ENCODE data around the gene MYO1D. TPM values are rescaled to one million over a fixed set of nuclear protein-coding genes. Genes with fewer than 3 reads are reported as not detected.

The MYO1D gene
- total RNA-seq, 1 experiment from 2014 or later, result 23.5 TPM

GRCh38 chr17:32563583-32563982, 313.3 kb downstream of the MYO1D start:
- POLR2A ChIA-PET (ENCODE audit: unreplicated experiment), result no interaction called here
- H2AFZ ChIP-seq (ENCODE audit: low read length), result no peak overlapping the region
- no TSS peak for BruUV-seq (replicated peaks)
- no peaks in the 10 kb centered on the region for H3K79me2 ChIP-seq (ENCODE audit: low read length)
- no peak overlapping the region for H3K27ac ChIP-seq (ENCODE audit: low read length)
- DNase-seq (no peak), ATAC-seq (no peak)
- no peak overlapping the region for H3K9ac ChIP-seq (ENCODE audit: low read length)
- no peaks in the 10 kb centered on the region for H3K9me3 ChIP-seq (ENCODE audit: low read length)
- TF ChIP-seq EZH2phosphoT487 (IDR thresholded peaks at IDR 0.05; ENCODE audit: borderline replicate concordance, low read length) (no peak), EZH2 (IDR thresholded peaks at IDR 0.05; ENCODE audit: low read length, unreplicated experiment) (no peak), CTCF (conservative IDR thresholded peaks at IDR 0.05; ENCODE audit: low read depth, low read length) (no peak)
- intact Hi-C loops (cut with micrococcal nuclease), result no loop called here
- no peaks in the 10 kb centered on the region for H3K36me3 ChIP-seq (ENCODE audit: low read depth, low read length)
- no peaks in the 10 kb centered on the region for H3F3A ChIP-seq (ENCODE audit: low read length, unreplicated experiment)
- no peaks in the 10 kb centered on the region for H3K27me3 ChIP-seq (ENCODE audit: low read length)
- H4K20me1 ChIP-seq (ENCODE audit: low read length), result no peaks in the 10 kb centered on the region
- no peaks in the 10 kb centered on the region for H3K9me2 ChIP-seq (replicated peaks; ENCODE audit: low read length)
- CTCF ChIA-PET, result no interaction called here
- peaks cover 16% of the 10 kb centered on the region for H3K4me1 ChIP-seq (ENCODE audit: insufficient read depth, low read length)
- H3K4me3 ChIP-seq (ENCODE audit: low read length), result no peak overlapping the region
- no peak overlapping the region for H3K4me2 ChIP-seq (ENCODE audit: low read length)

GRCh38 chr17:32558997-32559650, 317.8 kb downstream of the MYO1D start:
- DNase-seq, result no peak
- H3K79me2 ChIP-seq (ENCODE audit: low read length), result no peaks in the 10 kb centered on the region
- CTCF ChIA-PET, result no interaction called here
- H3K4me1 ChIP-seq (ENCODE audit: insufficient read depth, low read length), result peaks cover 3% of the 10 kb centered on the region
- no peak overlapping the region for H3K4me2 ChIP-seq (ENCODE audit: low read length)
- no peak overlapping the region for H3K4me3 ChIP-seq (ENCODE audit: low read length)
- no peak for ATAC-seq
- POLR2A ChIA-PET (ENCODE audit: unreplicated experiment), result no interaction called here
- no peak overlapping the region for H3K9ac ChIP-seq (ENCODE audit: low read length)
- no TSS peak for BruUV-seq (replicated peaks)
- no peaks in the 10 kb centered on the region for H3K9me2 ChIP-seq (replicated peaks; ENCODE audit: low read length)
- no peaks in the 10 kb centered on the region for H3K27me3 ChIP-seq (ENCODE audit: low read length)
- no peak overlapping the region for H2AFZ ChIP-seq (ENCODE audit: low read length)
- H3K27ac ChIP-seq (ENCODE audit: low read length), result no peak overlapping the region
- TF ChIP-seq CTCF (conservative IDR thresholded peaks at IDR 0.05; ENCODE audit: low read depth, low read length), result no peak
- TF ChIP-seq EZH2phosphoT487 (IDR thresholded peaks at IDR 0.05; ENCODE audit: borderline replicate concordance, low read length), result no peak
- TF ChIP-seq EZH2 (IDR thresholded peaks at IDR 0.05; ENCODE audit: low read length, unreplicated experiment), result no peak
- no peaks in the 10 kb centered on the region for H3K36me3 ChIP-seq (ENCODE audit: low read depth, low read length)
- no peaks in the 10 kb centered on the region for H4K20me1 ChIP-seq (ENCODE audit: low read length)
- intact Hi-C loops (cut with micrococcal nuclease), result no loop called here
- H3K9me3 ChIP-seq (ENCODE audit: low read length), result no peaks in the 10 kb centered on the region
- H3F3A ChIP-seq (ENCODE audit: low read length, unreplicated experiment), result no peaks in the 10 kb centered on the region

GRCh38 chr17:32558326-32558955, 318.5 kb downstream of the MYO1D start:
- H3K27ac ChIP-seq (ENCODE audit: low read length), result no peak overlapping the region
- no TSS peak for BruUV-seq (replicated peaks)
- no peaks in the 10 kb centered on the region for H3K79me2 ChIP-seq (ENCODE audit: low read length)
- POLR2A ChIA-PET (ENCODE audit: unreplicated experiment), result no interaction called here
- H3K4me2 ChIP-seq (ENCODE audit: low read length), result no peak overlapping the region
- no peaks in the 10 kb centered on the region for H3F3A ChIP-seq (ENCODE audit: low read length, unreplicated experiment)
- H3K9me2 ChIP-seq (replicated peaks; ENCODE audit: low read length), result no peaks in the 10 kb centered on the region
- ATAC-seq (no peak), DNase-seq (no peak)
- H3K9me3 ChIP-seq (ENCODE audit: low read length), result no peaks in the 10 kb centered on the region
- H3K36me3 ChIP-seq (ENCODE audit: low read depth, low read length), result no peaks in the 10 kb centered on the region
- H4K20me1 ChIP-seq (ENCODE audit: low read length), result no peaks in the 10 kb centered on the region
- no peak overlapping the region for H3K9ac ChIP-seq (ENCODE audit: low read length)
- CTCF ChIA-PET, result no interaction called here
- H3K27me3 ChIP-seq (ENCODE audit: low read length), result no peaks in the 10 kb centered on the region
- H3K4me3 ChIP-seq (ENCODE audit: low read length), result no peak overlapping the region
- no peak overlapping the region for H2AFZ ChIP-seq (ENCODE audit: low read length)
- H3K4me1 ChIP-seq (ENCODE audit: insufficient read depth, low read length), result no peaks in the 10 kb centered on the region
- TF ChIP-seq EZH2 (IDR thresholded peaks at IDR 0.05; ENCODE audit: low read length, unreplicated experiment), result no peak
- no peak for TF ChIP-seq EZH2phosphoT487 (IDR thresholded peaks at IDR 0.05; ENCODE audit: borderline replicate concordance, low read length)
- no peak for TF ChIP-seq CTCF (conservative IDR thresholded peaks at IDR 0.05; ENCODE audit: low read depth, low read length)
- intact Hi-C loops (cut with micrococcal nuclease), result no loop called here
